GM19467 (cell line): ENCODE measurements around the gene PPM1A.

ENCODE experiments used
- ATAC-seq: cut with Tn5 transposase; IDR thresholded peaks from one replicate; pipeline ENCODE4 v1.9.1; 2021; ENCODE audit warnings: mild to moderate bottlenecking, moderate library complexity; ENCODE audit not compliant: unreplicated experiment

PPM1A gene

DNA sequence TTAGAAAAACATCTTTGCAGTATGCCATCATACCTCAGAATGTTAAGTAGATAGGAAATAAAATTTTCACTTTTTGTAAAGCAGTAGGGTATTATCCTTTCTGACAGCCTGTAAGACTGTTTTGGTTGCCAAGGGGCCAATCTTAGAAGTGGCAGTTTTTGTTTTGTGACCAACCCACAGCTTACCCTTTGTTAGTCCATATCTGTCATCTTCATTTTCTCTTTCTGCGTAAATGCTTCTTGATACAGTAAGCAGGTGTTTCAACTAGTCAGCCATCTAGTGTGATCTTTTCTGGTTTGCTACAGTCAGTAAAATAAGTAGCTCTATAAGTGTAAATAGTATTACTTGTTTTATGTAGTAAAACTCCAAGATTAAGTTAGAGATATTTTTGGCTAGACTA, 8.8 kb downstream of the PPM1A start:
- ATAC-seq, result no peak

DNA sequence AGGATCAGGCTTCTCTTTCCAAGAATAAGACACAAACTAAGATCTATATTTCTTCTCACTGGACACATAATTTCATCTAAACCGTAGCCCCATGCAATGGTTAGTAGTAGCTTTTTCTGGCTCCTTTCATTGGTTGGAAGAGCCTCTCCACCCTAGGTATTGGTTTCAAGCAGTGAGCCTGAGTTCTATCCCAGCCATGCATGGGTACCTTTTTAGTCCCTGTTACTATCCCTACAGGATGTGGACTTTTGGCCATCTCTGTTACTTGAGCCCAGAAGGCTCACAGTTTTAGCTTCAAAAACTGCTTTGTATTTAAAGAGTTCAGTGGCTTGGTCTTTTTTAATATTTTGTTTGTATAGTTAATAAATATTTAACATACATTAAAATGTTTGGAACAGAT, 16.1 kb downstream of the PPM1A start:
- no peak for ATAC-seq

GRCh38 chr14:60266021-60266937, 17.3 kb downstream of the PPM1A start:
- ATAC-seq, result no peak

DNA sequence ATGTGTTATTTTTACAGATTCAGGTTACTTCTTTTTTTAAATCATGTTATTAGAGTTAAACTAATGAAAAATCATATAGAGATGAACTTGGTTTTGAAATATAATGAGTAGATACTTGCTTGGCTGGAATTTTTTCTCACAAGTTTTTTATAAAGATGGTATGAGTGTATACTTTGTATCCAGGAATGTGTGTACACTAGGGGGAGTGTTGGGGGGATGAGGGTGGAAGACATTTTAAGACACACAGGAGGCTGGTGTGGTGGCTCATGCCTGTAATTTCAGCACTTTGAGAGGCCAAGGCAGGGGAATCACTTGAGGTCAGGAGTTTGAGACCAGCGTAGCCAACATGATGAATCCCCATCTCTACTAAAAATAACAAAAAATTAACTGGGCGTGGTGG, 23.2 kb downstream of the PPM1A start:
- ATAC-seq, result no peak

DNA sequence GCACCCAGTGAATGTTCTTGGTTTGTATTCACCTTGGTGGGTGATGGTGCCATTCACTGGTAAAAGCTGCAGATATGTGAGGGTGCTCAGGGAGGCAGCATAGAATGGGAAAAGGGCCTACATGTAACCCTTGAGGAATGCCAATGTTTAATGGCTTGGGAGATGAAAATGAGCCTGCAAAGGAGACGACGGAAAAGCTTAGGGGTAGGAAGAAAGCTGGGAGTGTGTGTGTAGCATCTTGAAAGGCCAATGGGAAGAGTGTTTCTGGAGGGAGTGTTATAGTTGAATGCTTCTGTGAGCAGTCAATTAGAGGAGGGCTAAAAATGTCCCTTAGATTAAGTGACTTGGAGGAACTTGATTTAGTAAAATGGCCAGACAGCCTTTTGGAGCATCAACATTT, 24.9 kb downstream of the PPM1A start:
- ATAC-seq, result no peak

DNA sequence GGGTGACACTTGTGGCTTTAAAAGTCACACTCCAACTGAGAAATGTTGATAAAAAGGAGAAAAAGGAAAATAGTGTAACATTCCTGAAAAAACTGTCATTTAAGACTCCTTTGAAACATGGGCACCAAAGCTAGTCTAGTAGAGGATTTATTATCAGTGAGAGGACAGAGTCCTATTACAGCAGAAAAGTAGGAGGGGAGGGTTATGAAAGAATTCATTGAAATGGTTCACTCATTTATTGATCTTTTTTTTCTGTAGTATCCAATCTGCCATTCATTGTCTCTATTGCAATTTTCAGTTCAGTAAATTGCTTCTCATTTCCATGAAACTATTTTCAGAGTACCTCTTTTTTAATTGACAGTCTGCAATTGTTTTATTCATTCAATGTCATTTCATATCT, 25.4 kb downstream of the PPM1A start:
- no peak for ATAC-seq

DNA sequence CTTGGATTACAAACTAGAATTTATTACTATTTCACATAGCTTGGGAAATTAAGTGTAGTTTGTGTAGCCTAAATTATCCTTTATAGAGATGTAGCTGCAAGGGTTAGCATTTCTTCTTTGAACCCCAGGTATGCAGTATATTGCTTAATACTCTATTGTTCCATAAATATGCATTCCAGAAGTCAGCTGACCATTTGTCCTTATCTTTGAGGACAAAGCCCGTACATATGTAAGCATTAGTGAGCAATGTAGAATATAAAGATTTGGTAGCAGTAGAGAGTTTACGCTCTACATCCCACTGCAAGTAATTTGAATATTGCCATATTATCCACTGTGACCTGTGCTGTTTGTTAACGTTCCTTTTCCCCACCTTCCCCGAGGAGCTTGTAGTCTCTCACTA, 26.9 kb downstream of the PPM1A start:
- ATAC-seq, result no peak

DNA sequence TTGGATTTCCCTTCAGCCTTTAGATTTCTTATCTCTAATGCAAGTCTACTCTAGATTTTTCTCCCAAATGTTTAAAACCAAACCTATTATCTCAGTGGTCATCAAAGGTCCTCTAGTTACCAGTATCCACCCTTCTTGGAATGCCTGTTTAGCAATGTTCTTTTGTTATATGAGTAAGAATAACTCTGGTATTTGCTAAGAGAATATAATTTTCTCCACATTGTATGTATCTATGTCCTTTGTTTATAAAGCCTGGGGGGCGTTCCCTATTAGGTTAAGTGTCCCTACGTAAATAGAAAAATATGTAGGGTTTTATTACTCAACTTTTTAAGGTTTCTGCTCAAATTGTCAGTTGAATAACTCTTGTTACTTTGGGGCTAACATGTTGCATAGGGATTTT, 27.3 kb downstream of the PPM1A start:
- no peak for ATAC-seq

DNA sequence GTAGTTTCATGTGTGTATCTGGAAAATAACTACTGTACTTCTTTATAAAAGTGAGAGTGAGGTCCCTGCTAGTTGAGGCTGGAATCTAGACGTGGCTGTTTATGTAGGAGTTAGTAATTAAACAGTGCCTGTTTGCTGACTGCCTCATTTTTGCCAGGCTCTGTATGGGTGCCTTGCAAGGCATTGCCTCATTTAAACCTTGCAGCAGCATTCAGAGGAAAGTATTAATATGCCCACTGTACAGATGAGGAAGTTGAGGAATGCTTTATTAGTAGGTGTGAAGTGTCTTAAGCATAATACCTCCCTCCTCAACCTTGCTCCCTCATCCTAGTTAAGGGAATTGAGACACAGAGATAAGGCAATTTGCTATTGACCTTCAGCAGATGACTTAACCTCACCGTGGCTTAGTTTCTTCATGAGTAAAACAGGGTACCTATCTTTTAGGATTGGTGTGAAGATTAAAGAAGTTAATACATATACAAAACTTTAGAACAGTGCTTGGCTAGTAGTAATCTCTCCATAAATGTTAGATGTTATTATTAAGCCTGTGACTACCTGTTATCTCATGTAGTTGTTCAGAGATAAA, 28.7 kb downstream of the PPM1A start:
- no peak for ATAC-seq

DNA sequence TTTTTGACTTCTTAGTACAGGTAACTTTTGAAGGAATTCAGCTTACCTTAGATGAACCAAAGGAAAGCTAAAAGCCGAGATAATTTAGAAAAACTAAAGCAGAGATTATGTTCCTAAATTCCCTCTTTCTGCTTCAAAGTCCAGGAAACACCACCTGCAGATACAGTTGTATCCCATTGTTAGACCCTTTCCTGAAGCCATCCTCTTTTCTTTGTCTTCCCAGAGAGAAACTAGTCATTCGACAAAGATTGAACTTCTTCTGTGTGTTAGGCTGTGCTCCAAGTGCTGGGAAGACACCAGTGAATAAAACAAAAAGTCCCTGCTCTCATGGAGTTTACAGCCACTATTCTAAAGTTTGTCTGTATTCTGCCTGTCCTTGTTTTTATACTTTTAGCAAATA, 29.3 kb downstream of the PPM1A start:
- no peak for ATAC-seq

GRCh38 chr14:60287452-60287851, 38.4 kb downstream of the PPM1A start:
- no peak for ATAC-seq

DNA sequence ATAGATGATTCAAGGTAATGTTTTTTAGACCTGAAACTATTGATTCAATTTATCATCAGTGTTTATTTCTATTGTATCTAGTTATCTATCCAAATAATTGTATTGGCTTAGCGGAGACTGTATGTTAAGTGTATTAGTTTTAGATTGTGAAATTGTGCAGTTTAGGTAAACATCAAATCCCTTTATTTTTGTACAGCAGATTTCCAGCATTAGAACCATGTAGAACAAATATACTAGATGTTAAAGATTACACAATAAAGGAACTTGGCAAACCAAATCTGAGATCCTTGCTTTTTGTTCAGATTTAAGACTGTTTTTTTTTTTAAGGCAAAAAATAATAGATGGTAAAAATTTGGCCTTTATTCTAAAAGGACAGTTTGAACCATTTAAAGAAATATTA, 39.3 kb downstream of the PPM1A start:
- ATAC-seq, result no peak

- ATAC-seq, result no peak
These were observed 45.5 kb downstream of the PPM1A start for GRCh38 chr14:60294411-60295069.

DNA sequence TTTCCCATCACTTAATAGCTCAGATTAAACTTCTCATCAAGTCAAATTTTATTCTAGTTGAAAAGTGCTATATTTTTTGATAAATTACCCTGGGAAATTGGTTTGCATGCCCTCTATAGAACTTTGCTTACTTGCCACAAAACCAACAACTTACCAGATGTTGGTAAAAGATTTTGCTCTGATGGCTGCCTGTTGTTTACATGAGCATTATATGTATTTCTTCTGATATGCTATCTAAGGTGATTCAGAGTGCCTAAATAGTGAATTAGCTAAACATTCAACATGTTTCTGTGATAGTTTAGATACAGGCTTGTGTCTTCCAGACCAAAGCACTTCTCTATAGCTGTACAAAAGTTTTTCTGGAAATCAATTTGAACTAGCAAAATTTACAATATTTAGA, 51.0 kb downstream of the PPM1A start:
- ATAC-seq, result no peak

DNA sequence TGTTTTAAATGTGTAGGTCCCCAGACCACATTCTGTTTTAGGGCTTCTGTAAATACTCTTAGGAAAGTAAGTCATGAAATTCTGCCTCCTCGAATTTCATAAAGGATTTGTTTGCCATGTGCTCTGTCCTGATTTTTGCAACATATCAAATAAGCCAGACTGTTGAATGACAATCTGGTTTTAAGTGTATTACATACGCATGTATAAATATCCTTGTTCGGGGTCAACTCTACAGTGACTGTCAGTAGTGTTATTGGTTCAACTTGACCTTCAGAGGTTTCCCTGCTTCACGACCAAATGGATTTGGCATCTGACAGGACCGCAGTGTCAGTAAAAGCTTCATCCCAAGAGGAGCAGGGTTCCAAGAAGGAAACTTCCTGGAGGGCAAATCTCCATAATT, 52.7 kb downstream of the PPM1A start:
- ATAC-seq, result no peak

DNA sequence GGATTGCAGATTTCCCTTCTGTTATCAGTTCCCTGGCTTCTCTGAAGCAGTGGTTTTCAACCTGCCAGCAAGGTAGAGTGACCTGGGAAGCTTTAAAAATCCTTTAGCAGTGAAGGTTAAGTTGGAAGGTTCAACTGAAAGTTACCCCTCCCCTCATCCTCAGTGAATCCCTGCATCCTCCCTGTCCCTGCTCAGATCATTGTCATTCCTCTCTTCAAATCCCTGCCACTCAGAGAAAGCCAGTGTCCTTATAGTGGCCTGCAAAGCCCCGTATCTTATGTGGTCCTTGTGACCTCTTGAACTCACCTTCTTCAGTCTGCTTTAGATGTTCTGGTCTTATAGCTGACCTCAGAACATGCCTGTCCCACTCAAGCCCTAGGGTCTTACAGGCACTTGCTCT, 53.6 kb downstream of the PPM1A start:
- no peak for ATAC-seq

- no peak for ATAC-seq
These were observed 54.7 kb downstream of the PPM1A start for GRCh38 chr14:60303745-60304144.

- ATAC-seq, result no peak
These were observed 55.5 kb downstream of the PPM1A start for GRCh38 chr14:60304509-60304908.

DNA sequence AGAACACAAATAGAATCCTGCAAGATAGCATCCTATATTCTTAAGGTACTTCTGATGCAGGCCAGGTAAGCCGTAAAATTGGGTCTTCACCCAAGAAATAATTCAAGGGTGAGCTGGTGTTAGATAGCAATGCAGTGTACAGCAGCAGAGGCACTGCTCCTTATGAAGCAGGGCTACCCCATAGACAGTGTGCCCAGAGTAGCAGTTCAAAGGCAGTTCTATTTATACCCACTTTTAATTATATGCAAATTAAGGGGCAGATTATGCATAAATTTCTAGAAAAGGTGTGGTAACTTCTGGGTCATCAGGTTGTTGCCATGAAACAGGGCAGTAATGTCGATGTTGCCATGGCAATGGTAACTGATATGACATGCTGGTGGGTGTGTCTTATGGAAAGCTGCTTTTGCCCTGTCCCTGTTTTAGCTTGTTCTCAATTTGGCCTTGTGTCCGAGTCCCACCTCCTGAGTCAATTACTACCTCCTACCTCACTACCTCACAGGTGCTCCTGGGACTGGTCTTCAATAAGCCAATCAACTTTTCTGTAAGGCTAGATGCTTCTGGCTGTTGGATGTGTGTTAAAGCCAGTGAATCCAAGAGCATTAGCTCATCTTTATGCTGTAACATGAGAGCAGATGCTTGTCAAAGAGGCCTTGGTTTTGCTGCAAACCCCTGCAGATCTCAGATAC, 61.0 kb downstream of the PPM1A start:
- no peak for ATAC-seq

- no peak for ATAC-seq
These were observed 62.4 kb downstream of the PPM1A start for GRCh38 chr14:60311417-60311816.

DNA sequence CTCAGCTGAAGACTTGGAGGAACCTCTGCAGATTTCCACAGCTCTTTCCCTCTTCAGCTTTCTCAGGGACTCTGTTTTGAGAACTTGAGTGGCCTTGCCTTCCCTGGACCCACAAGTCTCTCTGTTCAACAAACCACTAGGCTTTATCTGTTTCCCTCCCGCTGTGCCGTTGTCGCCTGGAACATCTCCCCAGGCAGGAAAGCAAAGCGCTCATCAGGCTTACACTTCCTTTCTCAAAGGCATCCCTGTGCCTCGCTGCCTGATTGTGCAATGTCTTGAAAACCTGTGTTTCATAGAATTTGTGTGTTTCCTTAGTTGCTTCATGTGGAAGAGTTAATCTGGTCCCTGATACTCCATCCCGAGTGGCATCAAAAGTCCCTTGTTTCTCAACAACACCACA, 64.1 kb downstream of the PPM1A start:
- ATAC-seq, result no peak
